Chondrocyte (in vitro differentiated cells): ENCODE data around the gene ERCC6. TPM values are rescaled to one million over a fixed set of nuclear protein-coding genes. Genes with fewer than 3 reads are reported as not detected.

Experiments
- DNase-seq: peaks from one replicate; pipeline ENCODE4 v3.0.0; 2021; ENCODE audit warnings: mixed read lengths, low spot score
- H3K27ac Mint-ChIP-seq: one replicate; pipeline ENCODE4 v1.8.0; 2021; ENCODE audit warnings: mild to moderate bottlenecking, moderate library complexity, mixed read lengths; ENCODE audit not compliant: unreplicated experiment
- H3K27me3 Mint-ChIP-seq: 2 replicates; pipeline ENCODE4 v1.8.0; 2021; ENCODE audit warnings: low read depth, mixed read lengths
- H3K36me3 Mint-ChIP-seq: 2 replicates; pipeline ENCODE4 v1.8.0; 2021; ENCODE audit warnings: low read depth, mixed read lengths
- H3K4me1 Mint-ChIP-seq: 2 replicates; pipeline ENCODE4 v1.8.0; 2021; ENCODE audit warnings: low read depth, mild to moderate bottlenecking, mixed read lengths
- H3K4me3 Mint-ChIP-seq: one replicate; pipeline ENCODE4 v1.8.0; 2021; ENCODE audit warnings: mild to moderate bottlenecking, moderate library complexity, mixed read lengths; ENCODE audit not compliant: unreplicated experiment
- H3K9me3 Mint-ChIP-seq: 2 replicates; pipeline ENCODE4 v1.8.0; 2021; ENCODE audit warnings: low read depth, mixed read lengths
- total RNA-seq: library from RNA; stranded (reverse); gene quantifications from 3 replicates; pipeline ENCODE4 v1.2.1, GENCODE V29; 2021
- TF ChIP-seq, protein P1 (sequence below): fragments of 200-600 bp; sonication (generic); IDR thresholded peaks from 2 replicates; pipeline ENCODE4 v1.5.0; 2021; ENCODE audit warnings: antibody characterized with exemption, mild to moderate bottlenecking, moderate library complexity

ERCC6 gene
- total RNA-seq, 1 donor from 2014 or later, result 41.5 TPM

DNA sequence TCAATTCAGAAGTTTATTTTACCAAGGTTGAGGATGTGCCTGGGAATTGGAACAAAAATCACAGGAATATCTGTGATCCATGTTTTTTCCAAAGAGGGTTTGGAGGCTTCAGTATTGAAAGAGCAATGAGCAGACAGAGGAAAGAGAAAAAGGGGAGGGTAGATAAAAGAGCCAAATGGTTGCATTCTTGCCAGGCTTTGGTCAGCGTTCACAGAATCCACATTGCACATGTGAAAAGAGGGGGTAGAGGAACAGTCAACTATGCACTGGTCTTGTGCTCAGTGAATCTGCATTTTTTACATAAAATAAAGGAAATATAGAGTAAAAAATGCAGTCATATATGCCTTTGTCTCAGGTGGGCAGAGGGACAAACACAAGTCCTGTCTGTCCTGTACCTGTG, 20.6 kb upstream of the ERCC6 start:
- Mint-ChIP-seq H3K36me3 (peaks cover 4% of the 10 kb centered on the region), H3K9me3 (peaks cover 11% of the 10 kb centered on the region), H3K4me1 (peaks cover 61% of the 10 kb centered on the region), H3K27ac (no peak overlapping the region), H3K27me3 (no peaks in the 10 kb centered on the region), H3K4me3 (no peak overlapping the region)
- no peak for DNase-seq
- TF ChIP-seq, protein P1, sequence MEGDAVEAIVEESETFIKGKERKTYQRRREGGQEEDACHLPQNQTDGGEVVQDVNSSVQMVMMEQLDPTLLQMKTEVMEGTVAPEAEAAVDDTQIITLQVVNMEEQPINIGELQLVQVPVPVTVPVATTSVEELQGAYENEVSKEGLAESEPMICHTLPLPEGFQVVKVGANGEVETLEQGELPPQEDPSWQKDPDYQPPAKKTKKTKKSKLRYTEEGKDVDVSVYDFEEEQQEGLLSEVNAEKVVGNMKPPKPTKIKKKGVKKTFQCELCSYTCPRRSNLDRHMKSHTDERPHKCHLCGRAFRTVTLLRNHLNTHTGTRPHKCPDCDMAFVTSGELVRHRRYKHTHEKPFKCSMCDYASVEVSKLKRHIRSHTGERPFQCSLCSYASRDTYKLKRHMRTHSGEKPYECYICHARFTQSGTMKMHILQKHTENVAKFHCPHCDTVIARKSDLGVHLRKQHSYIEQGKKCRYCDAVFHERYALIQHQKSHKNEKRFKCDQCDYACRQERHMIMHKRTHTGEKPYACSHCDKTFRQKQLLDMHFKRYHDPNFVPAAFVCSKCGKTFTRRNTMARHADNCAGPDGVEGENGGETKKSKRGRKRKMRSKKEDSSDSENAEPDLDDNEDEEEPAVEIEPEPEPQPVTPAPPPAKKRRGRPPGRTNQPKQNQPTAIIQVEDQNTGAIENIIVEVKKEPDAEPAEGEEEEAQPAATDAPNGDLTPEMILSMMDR, result no peak

DNA sequence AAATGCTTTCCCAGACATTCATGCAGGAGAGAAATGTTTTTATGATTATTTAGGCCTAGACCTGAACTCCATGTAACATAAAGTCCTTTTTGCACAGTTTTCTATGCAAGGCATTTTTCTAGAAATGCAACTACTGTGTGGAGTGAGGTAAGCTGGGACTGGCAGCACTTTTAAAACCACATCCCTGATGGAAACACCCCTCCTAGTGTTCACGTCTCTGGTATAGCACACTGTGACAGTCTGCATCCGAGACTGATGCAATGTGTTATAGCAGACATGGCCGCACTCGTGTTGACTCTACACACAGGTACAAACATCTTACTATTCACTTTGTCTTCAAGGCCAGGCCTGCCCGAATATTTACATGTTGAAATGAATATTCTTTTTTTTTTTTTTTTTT, 19.3 kb upstream of the ERCC6 start:
- no peak for DNase-seq
- Mint-ChIP-seq H3K36me3 (peaks cover 4% of the 10 kb centered on the region), H3K27ac (no peak overlapping the region), H3K4me3 (no peak overlapping the region), H3K27me3 (no peaks in the 10 kb centered on the region), H3K9me3 (peaks cover 13% of the 10 kb centered on the region), H3K4me1 (peaks cover 60% of the 10 kb centered on the region)
- TF ChIP-seq, protein P1, result peak; percentile 56

DNA sequence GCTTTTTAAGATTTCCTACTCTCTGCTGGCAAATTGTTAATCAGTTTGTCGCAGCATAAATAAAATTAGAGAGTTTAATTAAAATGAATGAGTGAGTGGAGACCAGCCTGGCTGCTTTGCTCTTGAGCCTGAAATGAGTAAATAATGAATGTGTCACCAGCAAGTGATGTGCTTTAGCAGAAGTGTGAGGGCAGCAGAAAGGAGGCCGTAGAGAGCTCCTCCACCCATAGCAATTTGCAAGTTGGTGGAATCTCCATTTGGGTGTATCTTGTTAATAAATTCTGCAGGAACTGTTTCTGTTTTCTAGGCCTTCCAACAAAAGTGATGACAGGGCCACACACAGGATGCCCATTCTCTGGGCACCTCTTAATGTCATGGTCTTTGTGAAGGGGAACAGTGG, 18.8 kb upstream of the ERCC6 start:
- Mint-ChIP-seq H3K27me3 (no peaks in the 10 kb centered on the region), H3K4me3 (no peak overlapping the region), H3K36me3 (peaks cover 4% of the 10 kb centered on the region), H3K27ac (peak overlapping the region; percentile 55), H3K4me1 (peaks cover 60% of the 10 kb centered on the region), H3K9me3 (peaks cover 19% of the 10 kb centered on the region)
- DNase-seq, result no peak
- TF ChIP-seq, protein P1, result no peak

DNA sequence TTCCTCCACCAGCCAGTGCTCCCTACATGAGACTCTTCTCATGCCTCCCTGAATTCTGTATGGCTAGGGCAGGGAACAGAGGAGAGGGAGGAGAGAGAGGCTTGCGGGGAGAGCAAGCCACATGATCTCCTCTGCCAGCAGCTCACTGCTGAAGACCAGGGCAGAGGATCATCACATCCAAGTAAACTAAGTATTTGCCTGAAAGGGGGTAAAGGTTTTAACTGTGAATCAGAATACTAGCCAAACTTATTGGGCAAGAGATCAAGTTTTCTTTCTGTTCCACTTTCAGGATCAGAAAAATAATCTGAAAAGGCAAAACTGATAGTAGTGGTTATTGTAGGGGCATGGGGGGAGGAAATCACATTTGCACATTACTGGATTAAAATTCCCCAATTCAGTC, 17.8 kb upstream of the ERCC6 start:
- H3K27me3 Mint-ChIP-seq, result no peaks in the 10 kb centered on the region
- peaks cover 20% of the 10 kb centered on the region for H3K9me3 Mint-ChIP-seq
- H3K4me1 Mint-ChIP-seq, result peaks cover 66% of the 10 kb centered on the region
- peaks cover 4% of the 10 kb centered on the region for H3K36me3 Mint-ChIP-seq
- no peak overlapping the region for H3K4me3 Mint-ChIP-seq
- DNase-seq, result no peak
- TF ChIP-seq, protein P1, result no peak
- H3K27ac Mint-ChIP-seq, result no peak overlapping the region

DNA sequence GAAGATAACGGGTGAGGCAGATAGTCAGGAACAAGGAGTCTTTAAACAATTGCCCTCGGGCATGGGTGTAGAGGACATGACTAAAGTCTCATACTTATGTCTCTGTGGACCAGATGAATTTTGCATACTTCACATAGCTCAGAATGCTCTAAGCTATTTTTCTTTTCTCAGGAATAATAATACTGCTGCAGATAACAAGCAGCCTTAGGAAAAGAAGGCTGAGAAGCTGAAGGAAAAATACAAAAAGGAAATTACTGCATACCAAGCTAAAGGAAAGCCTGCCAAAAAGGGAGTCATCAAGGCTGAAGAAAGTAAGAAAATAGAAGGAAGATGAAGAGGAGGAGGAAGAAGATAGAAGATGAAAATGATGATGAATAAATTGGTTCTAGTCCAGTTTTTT, 13.4 kb upstream of the ERCC6 start:
- Mint-ChIP-seq H3K27ac (peak overlapping the region; percentile 85), H3K4me3 (no peak overlapping the region), H3K36me3 (peaks cover 4% of the 10 kb centered on the region), H3K4me1 (peaks cover 62% of the 10 kb centered on the region), H3K27me3 (no peaks in the 10 kb centered on the region), H3K9me3 (peaks cover 20% of the 10 kb centered on the region)
- TF ChIP-seq, protein P1, result no peak
- no peak for DNase-seq
